Naive thymus-derived CD8-positive, alpha-beta T cell (primary cell): ENCODE results near the gene OR51I1. TPM values are rescaled to one million over a fixed set of nuclear protein-coding genes. Genes with fewer than 3 reads are reported as not detected.

Experiments
- ATAC-seq, 2 donors: fragments of 150-1000 bp; cut with Tn5 transposase in 1 of 2; sonication (Bioruptor Pico), chemical (Tn5 transposase) in 1 of 2; 1 replicate in 1 of 2; 2 replicates in 1 of 2; pipeline ENCODE4 v1.10.0; 2021; ENCODE audit warnings: mild to moderate bottlenecking in 2 of 2, moderate library complexity in 2 of 2
- POLR2A ChIA-PET: fragments of 350-600 bp; sonication (Branson Sonifier 250); formaldehyde crosslinking; loops from one replicate; lab custom pipeline; 2021; ENCODE audit warnings: antibody characterized with exemption; lab: Charles Lee
- DNase-seq, 10 donors: peaks; one replicate each; pipeline versions ENCODE4 v3.0.0 to v3.0.0-alpha.2; 2020 to 2022
- H3K27ac Mint-ChIP-seq, 10 donors: one replicate each; pipeline ENCODE4 v1.8.0; 2020 to 2022; ENCODE audit warnings: mild to moderate bottlenecking in 10 of 10, mixed read lengths in 10 of 10, moderate library complexity in 4 of 10, inconsistent platforms in 1 of 10
- H3K27me3 Mint-ChIP-seq, 5 donors: one replicate each; pipeline ENCODE4 v1.8.0; 2021 to 2022; ENCODE audit warnings: mixed read lengths in 5 of 5
- H3K36me3 Mint-ChIP-seq, 3 donors: one replicate each; pipeline ENCODE4 v1.8.0; 2020 to 2022; ENCODE audit warnings: mixed read lengths in 3 of 3, mild to moderate bottlenecking in 2 of 3, inconsistent platforms in 1 of 3
- H3K4me1 Mint-ChIP-seq, 4 donors: one replicate each; pipeline ENCODE4 v1.8.0; 2021 to 2022; ENCODE audit warnings: mixed read lengths in 4 of 4
- H3K4me3 Mint-ChIP-seq, 10 donors: one replicate each; pipeline ENCODE4 v1.8.0; 2020 to 2022; ENCODE audit warnings: mild to moderate bottlenecking in 10 of 10, mixed read lengths in 10 of 10, moderate library complexity in 6 of 10, inconsistent platforms in 1 of 10
- H3K9me3 Mint-ChIP-seq, 9 donors: one replicate each; pipeline ENCODE4 v1.8.0; 2020 to 2022; ENCODE audit warnings: mixed read lengths in 9 of 9, mild to moderate bottlenecking in 3 of 9, inconsistent platforms in 1 of 9, moderate library complexity in 1 of 9
- polyA plus RNA-seq, 3 donors: library from polyadenylated mRNA; unstranded; fragments of 300-500 nt; fragmentation: Illumina TruSeq; gene quantifications; one replicate each; pipeline ENCODE4 v1.2.3, GENCODE V29; 2021
- total RNA-seq, 8 experiments: library from RNA in 2 of 8; stranded (reverse) in 2 of 8; gene quantifications; one replicate each; pipeline ENCODE4 v1.2.3 and lab custom pipeline; 2021 to 2026

OR51I1 gene
- total RNA-seq (not detected), polyA plus RNA-seq (not detected), total RNA-seq (lab: John Stamatoyannopoulos, UW) (0 to 0.09 (median 0) reads per million in 6 experiments)

GRCh38 chr11:5441414-5441813 lies at the start of gene OR51I1:
OR51I1 (minus strand) TSS chr11:5441514; CDS start chr11:5441514, 0 bp downstream.
- no peak within 1 kb of the TSS for H3K27ac Mint-ChIP-seq
- no peaks in the 10 kb centered on the region for H3K36me3 Mint-ChIP-seq
- ATAC-seq (no peak), DNase-seq (no peak)
- no peak within 1 kb of the TSS for H3K4me3 Mint-ChIP-seq
- peaks cover 6 to 34% (median 16%) of the 10 kb centered on the region in 5 donors for H3K27me3 Mint-ChIP-seq
- POLR2A ChIA-PET = no interaction called here
- H3K9me3 Mint-ChIP-seq = peaks cover 0 to 5% (median 0%) of the 10 kb centered on the region in 9 donors
- no peaks in the 10 kb centered on the region for H3K4me1 Mint-ChIP-seq

GRCh38 chr11:5489576-5490357 lies 48.5 kb upstream of the OR51I1 start:
- POLR2A ChIA-PET = no interaction called here
- H3K4me3 Mint-ChIP-seq = no peak overlapping the region
- H3K9me3 Mint-ChIP-seq = no peaks in the 10 kb centered on the region
- H3K4me1 Mint-ChIP-seq = no peaks in the 10 kb centered on the region
- DNase-seq (no peak), ATAC-seq (no peak)
- no peak overlapping the region for H3K27ac Mint-ChIP-seq
- H3K36me3 Mint-ChIP-seq = no peaks in the 10 kb centered on the region
- peaks cover 0 to 8% (median 6%) of the 10 kb centered on the region in 5 donors for H3K27me3 Mint-ChIP-seq

GRCh38 chr11:5488798-5489399 lies 47.6 kb upstream of the OR51I1 start:
- Mint-ChIP-seq H3K27me3 (peaks cover 0 to 9% (median 6%) of the 10 kb centered on the region in 5 donors), H3K27ac (no peak overlapping the region), H3K36me3 (no peaks in the 10 kb centered on the region), H3K4me1 (no peaks in the 10 kb centered on the region), H3K4me3 (no peak overlapping the region), H3K9me3 (peaks cover 0 to 2% (median 0%) of the 10 kb centered on the region in 9 donors)
- POLR2A ChIA-PET = no interaction called here
- DNase-seq (no peak), ATAC-seq (no peak)

GRCh38 chr11:5488385-5488784 lies 47.1 kb upstream of the OR51I1 start, which contains the start of gene OR52D1:
OR52D1 (plus strand) TSS chr11:5488685; CDS start chr11:5488707, 22 bp downstream.
- no peak within 1 kb of the TSS for H3K4me3 Mint-ChIP-seq
- peaks cover 0 to 11% (median 6%) of the 10 kb centered on the region in 5 donors for H3K27me3 Mint-ChIP-seq
- no peak within 1 kb of the TSS for H3K27ac Mint-ChIP-seq
- POLR2A ChIA-PET = no interaction called here
- H3K4me1 Mint-ChIP-seq = no peaks in the 10 kb centered on the region
- ATAC-seq = no peak
- H3K36me3 Mint-ChIP-seq = no peaks in the 10 kb centered on the region
- no peak for DNase-seq
- peaks cover 0 to 5% (median 0%) of the 10 kb centered on the region in 9 donors for H3K9me3 Mint-ChIP-seq

GRCh38 chr11:5486421-5486820 lies 45.1 kb upstream of the OR51I1 start:
- Mint-ChIP-seq H3K27ac (no peak overlapping the region), H3K9me3 (peaks cover 0 to 5% (median 0%) of the 10 kb centered on the region in 9 donors), H3K4me1 (no peaks in the 10 kb centered on the region), H3K36me3 (no peaks in the 10 kb centered on the region), H3K4me3 (no peak overlapping the region), H3K27me3 (peaks cover 0 to 11% (median 2%) of the 10 kb centered on the region in 5 donors)
- no peak for ATAC-seq
- DNase-seq = no peak
- POLR2A ChIA-PET = no interaction called here

- DNase-seq = no peak
- no peaks in the 10 kb centered on the region for H3K36me3 Mint-ChIP-seq
- H3K27me3 Mint-ChIP-seq = peaks cover 0 to 7% (median 2%) of the 10 kb centered on the region in 5 donors
- POLR2A ChIA-PET = no interaction called here
- H3K4me1 Mint-ChIP-seq = no peaks in the 10 kb centered on the region
- H3K27ac Mint-ChIP-seq = no peak overlapping the region
- H3K4me3 Mint-ChIP-seq = no peak overlapping the region
- no peak for ATAC-seq
- peaks cover 0 to 5% (median 0%) of the 10 kb centered on the region in 9 donors for H3K9me3 Mint-ChIP-seq
Measured at GRCh38 chr11:5486003-5486402, 44.7 kb upstream of the OR51I1 start.

GRCh38 chr11:5476186-5476819 lies 35.0 kb upstream of the OR51I1 start:
- Mint-ChIP-seq H3K27me3 (peaks cover 8 to 25% (median 12%) of the 10 kb centered on the region in 5 donors), H3K9me3 (no peaks in the 10 kb centered on the region), H3K4me1 (no peaks in the 10 kb centered on the region), H3K4me3 (no peak overlapping the region), H3K27ac (no peak overlapping the region), H3K36me3 (no peaks in the 10 kb centered on the region)
- DNase-seq (peak in 9 of 10 donors; percentile 3 to 66 (median 27)), ATAC-seq (no peak)
- POLR2A ChIA-PET = no interaction called here

- no peak for DNase-seq
- POLR2A ChIA-PET = no interaction called here
- ATAC-seq = no peak
Measured at GRCh38 chr11:5473921-5474320, 32.6 kb upstream of the OR51I1 start.

GRCh38 chr11:5467527-5467926 lies 26.2 kb upstream of the OR51I1 start:
- POLR2A ChIA-PET = interaction anchor here (0.6 kb wide), 1 partner anchor 132 kb away, joined by 3 read pairs; no protein-coding TSS in a partner anchor
- DNase-seq (no peak), ATAC-seq (no peak)
- Mint-ChIP-seq H3K27me3 (peaks cover 0 to 20% (median 7%) of the 10 kb centered on the region in 5 donors), H3K4me1 (no peaks in the 10 kb centered on the region), H3K27ac (no peak overlapping the region), H3K36me3 (no peaks in the 10 kb centered on the region), H3K9me3 (no peaks in the 10 kb centered on the region), H3K4me3 (no peak overlapping the region)

More at GRCh38 chr11:5473921-5474320, 32.6 kb upstream of the OR51I1 start:
- H3K4me1 Mint-ChIP-seq = no peaks in the 10 kb centered on the region
- H3K9me3 Mint-ChIP-seq = no peaks in the 10 kb centered on the region
- H3K27ac Mint-ChIP-seq = no peak overlapping the region
- H3K4me3 Mint-ChIP-seq = no peak overlapping the region
- H3K27me3 Mint-ChIP-seq = peaks cover 8 to 25% (median 12%) of the 10 kb centered on the region in 5 donors
- H3K36me3 Mint-ChIP-seq = no peaks in the 10 kb centered on the region

GRCh38 chr11:5460983-5461621 lies 19.8 kb upstream of the OR51I1 start:
- POLR2A ChIA-PET = no interaction called here
- peaks cover 0 to 2% (median 0%) of the 10 kb centered on the region in 3 donors for H3K36me3 Mint-ChIP-seq
- DNase-seq (peak in 1 of 10 donors; percentile 59), ATAC-seq (no peak)
- peaks cover 0 to 3% (median 0%) of the 10 kb centered on the region in 4 donors for H3K4me1 Mint-ChIP-seq
- peak overlapping the region in 1 of 10 donors; percentile 23 for H3K27ac Mint-ChIP-seq
- H3K4me3 Mint-ChIP-seq = no peak overlapping the region
- peaks cover 0 to 26% (median 0%) of the 10 kb centered on the region in 9 donors for H3K9me3 Mint-ChIP-seq
- H3K27me3 Mint-ChIP-seq = peaks cover 0 to 17% (median 0%) of the 10 kb centered on the region in 5 donors

GRCh38 chr11:5449432-5449831 lies 8.1 kb upstream of the OR51I1 start:
- no peaks in the 10 kb centered on the region for H3K9me3 Mint-ChIP-seq
- POLR2A ChIA-PET = no interaction called here
- H3K4me3 Mint-ChIP-seq = no peak overlapping the region
- H3K27me3 Mint-ChIP-seq = peaks cover 0 to 32% (median 3%) of the 10 kb centered on the region in 5 donors
- no peaks in the 10 kb centered on the region for H3K36me3 Mint-ChIP-seq
- DNase-seq (no peak), ATAC-seq (no peak)
- H3K4me1 Mint-ChIP-seq = no peaks in the 10 kb centered on the region
- H3K27ac Mint-ChIP-seq = no peak overlapping the region

- H3K4me3 Mint-ChIP-seq = no peak within 1 kb of the TSS
- no peak within 1 kb of the TSS for H3K27ac Mint-ChIP-seq
- H3K9me3 Mint-ChIP-seq = no peaks in the 10 kb centered on the region
Measured at GRCh38 chr11:5449023-5449422, 7.7 kb upstream of the OR51I1 start, which contains the start of gene OR51I2. OR51I2 (plus strand) TSS chr11:5449323; CDS start chr11:5453489, 4,166 bp downstream.

More at GRCh38 chr11:5449023-5449422, 7.7 kb upstream of the OR51I1 start, which contains the start of gene OR51I2:
- no peaks in the 10 kb centered on the region for H3K36me3 Mint-ChIP-seq
- POLR2A ChIA-PET = no interaction called here
- DNase-seq (no peak), ATAC-seq (no peak)
- H3K4me1 Mint-ChIP-seq = no peaks in the 10 kb centered on the region
- peaks cover 2 to 32% (median 3%) of the 10 kb centered on the region in 5 donors for H3K27me3 Mint-ChIP-seq
